ENCODE data around the gene PNO1. TPM values are rescaled to one million over a fixed set of nuclear protein-coding genes. Genes with fewer than 3 reads are reported as not detected.

PNO1 gene
- polyA plus RNA-seq, 2 of the 4 experiments (the other 2 are of a cell fraction) = 49.0 to 63.2 TPM

DNA sequence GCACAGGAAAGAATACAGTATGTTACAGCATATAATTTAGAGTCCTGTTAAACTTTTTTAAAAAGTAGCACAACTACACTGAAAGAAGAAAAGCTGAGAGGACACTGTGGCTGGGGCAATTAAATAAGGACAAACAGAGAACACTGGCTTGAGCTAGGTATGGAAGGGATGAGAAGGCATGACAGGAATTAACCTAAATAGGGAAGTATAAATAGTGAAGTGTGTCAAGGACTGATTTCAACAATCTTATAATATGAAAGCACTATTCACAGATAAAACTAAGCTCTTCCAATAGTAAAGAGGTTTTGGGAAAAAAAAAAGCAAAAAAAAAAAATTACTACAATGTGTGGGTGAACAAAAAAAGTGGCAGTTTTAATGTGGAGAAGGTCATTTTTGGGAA, 49.1 kb downstream of the PNO1 start:
- ChIA-PET POLR2A (interaction anchor here (0.6 kb wide), 1 partner anchor 46 kb away, joined by 3 read pairs; no protein-coding TSS in a partner anchor), CTCF (interaction anchor here (0.7 to 3.0 kb wide), 3 partner anchors 11 to 85 kb away, joined by 3 to 14 read pairs (median 3); no protein-coding TSS in a partner anchor)
- no peak for FAIRE-seq
- ATAC-seq = no peak; a peak in 1 of 6 replicates
- DNase-seq (ENCODE audit: low read depth in 1 of 2, low spot score in 1 of 2) = no peak
- TF ChIP-seq POLR2AphosphoS2 (conservative IDR thresholded peaks at IDR 0.05; ENCODE audit: low read length) = no peak
- TF ChIP-seq EP300 (IDR thresholded peaks at IDR 0.05) = no peak
- TF ChIP-seq TFCP2L1 (CRISPR knock-in tag; IDR thresholded peaks at IDR 0.05) = no peak
- TF ChIP-seq, protein P1, sequence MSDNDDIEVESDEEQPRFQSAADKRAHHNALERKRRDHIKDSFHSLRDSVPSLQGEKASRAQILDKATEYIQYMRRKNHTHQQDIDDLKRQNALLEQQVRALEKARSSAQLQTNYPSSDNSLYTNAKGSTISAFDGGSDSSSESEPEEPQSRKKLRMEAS (IDR thresholded peaks at IDR 0.05) = no peak
- TF ChIP-seq RFX5 (IDR thresholded peaks at IDR 0.05) = no peak
- TF ChIP-seq CHD4 (IDR thresholded peaks at IDR 0.05; ENCODE audit: borderline replicate concordance) = no peak
- TF ChIP-seq, protein P2, sequence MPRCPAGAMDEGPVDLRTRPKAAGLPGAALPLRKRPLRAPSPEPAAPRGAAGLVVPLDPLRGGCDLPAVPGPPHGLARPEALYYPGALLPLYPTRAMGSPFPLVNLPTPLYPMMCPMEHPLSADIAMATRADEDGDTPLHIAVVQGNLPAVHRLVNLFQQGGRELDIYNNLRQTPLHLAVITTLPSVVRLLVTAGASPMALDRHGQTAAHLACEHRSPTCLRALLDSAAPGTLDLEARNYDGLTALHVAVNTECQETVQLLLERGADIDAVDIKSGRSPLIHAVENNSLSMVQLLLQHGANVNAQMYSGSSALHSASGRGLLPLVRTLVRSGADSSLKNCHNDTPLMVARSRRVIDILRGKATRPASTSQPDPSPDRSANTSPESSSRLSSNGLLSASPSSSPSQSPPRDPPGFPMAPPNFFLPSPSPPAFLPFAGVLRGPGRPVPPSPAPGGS (IDR thresholded peaks at IDR 0.05) = no peak
- TF ChIP-seq, protein P3, sequence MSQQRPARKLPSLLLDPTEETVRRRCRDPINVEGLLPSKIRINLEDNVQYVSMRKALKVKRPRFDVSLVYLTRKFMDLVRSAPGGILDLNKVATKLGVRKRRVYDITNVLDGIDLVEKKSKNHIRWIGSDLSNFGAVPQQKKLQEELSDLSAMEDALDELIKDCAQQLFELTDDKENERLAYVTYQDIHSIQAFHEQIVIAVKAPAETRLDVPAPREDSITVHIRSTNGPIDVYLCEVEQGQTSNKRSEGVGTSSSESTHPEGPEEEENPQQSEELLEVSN (IDR thresholded peaks at IDR 0.05; ENCODE audit: borderline replicate concordance, low read depth) = no peak
- TF ChIP-seq NFE2L2 (conservative IDR thresholded peaks at IDR 0.05; ENCODE audit: low read length) = no peak
- TF ChIP-seq NR3C1 (IDR thresholded peaks at IDR 0.05) = no peak
- TF ChIP-seq RCOR1 (IDR thresholded peaks at IDR 0.05; ENCODE audit: low read depth, low read length) = no peak
- TF ChIP-seq, protein P4, sequence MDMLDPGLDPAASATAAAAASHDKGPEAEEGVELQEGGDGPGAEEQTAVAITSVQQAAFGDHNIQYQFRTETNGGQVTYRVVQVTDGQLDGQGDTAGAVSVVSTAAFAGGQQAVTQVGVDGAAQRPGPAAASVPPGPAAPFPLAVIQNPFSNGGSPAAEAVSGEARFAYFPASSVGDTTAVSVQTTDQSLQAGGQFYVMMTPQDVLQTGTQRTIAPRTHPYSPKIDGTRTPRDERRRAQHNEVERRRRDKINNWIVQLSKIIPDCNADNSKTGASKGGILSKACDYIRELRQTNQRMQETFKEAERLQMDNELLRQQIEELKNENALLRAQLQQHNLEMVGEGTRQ (IDR thresholded peaks at IDR 0.05) = no peak
- no peak for TF ChIP-seq CHD2 (IDR thresholded peaks at IDR 0.05; ENCODE audit: low read length, partially characterized antibody)
- TF ChIP-seq, protein P5, sequence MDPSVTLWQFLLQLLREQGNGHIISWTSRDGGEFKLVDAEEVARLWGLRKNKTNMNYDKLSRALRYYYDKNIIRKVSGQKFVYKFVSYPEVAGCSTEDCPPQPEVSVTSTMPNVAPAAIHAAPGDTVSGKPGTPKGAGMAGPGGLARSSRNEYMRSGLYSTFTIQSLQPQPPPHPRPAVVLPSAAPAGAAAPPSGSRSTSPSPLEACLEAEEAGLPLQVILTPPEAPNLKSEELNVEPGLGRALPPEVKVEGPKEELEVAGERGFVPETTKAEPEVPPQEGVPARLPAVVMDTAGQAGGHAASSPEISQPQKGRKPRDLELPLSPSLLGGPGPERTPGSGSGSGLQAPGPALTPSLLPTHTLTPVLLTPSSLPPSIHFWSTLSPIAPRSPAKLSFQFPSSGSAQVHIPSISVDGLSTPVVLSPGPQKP (IDR thresholded peaks at IDR 0.05; ENCODE audit: low read depth, low read length) = no peak
- TF ChIP-seq, protein P6, sequence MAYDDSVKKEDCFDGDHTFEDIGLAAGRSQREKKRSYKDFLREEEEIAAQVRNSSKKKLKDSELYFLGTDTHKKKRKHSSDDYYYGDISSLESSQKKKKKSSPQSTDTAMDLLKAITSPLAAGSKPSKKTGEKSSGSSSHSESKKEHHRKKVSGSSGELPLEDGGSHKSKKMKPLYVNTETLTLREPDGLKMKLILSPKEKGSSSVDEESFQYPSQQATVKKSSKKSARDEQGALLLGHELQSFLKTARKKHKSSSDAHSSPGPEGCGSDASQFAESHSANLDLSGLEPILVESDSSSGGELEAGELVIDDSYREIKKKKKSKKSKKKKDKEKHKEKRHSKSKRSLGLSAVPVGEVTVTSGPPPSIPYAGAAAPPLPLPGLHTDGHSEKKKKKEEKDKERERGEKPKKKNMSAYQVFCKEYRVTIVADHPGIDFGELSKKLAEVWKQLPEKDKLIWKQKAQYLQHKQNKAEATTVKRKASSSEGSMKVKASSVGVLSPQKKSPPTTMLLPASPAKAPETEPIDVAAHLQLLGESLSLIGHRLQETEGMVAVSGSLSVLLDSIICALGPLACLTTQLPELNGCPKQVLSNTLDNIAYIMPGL (CRISPR knock-in tag; IDR thresholded peaks at IDR 0.05; ENCODE audit: borderline replicate concordance) = no peak
- no peak for TF ChIP-seq MAZ (IDR thresholded peaks at IDR 0.05; ENCODE audit: borderline replicate concordance, low read depth, low read length)
- no peak for TF ChIP-seq JUNB (IDR thresholded peaks at IDR 0.05)
- no peak for TF ChIP-seq JUN (IDR thresholded peaks at IDR 0.05)
- TF ChIP-seq CBX2 (IDR thresholded peaks at IDR 0.05; ENCODE audit: borderline replicate concordance, low read depth) = no peak
- no peak for TF ChIP-seq RAD21 (conservative IDR thresholded peaks at IDR 0.05 in 1 of 2, IDR thresholded peaks at IDR 0.05 in 1 of 2)
- H3K4me3 ChIP-seq = no peak overlapping the region
- no peaks in the 10 kb centered on the region for H3K9me3 ChIP-seq
- no peaks in the 10 kb centered on the region for H3K4me1 ChIP-seq
- no peak overlapping the region for H3K27ac ChIP-seq
- no peak overlapping the region for H3K4me2 ChIP-seq

DNA sequence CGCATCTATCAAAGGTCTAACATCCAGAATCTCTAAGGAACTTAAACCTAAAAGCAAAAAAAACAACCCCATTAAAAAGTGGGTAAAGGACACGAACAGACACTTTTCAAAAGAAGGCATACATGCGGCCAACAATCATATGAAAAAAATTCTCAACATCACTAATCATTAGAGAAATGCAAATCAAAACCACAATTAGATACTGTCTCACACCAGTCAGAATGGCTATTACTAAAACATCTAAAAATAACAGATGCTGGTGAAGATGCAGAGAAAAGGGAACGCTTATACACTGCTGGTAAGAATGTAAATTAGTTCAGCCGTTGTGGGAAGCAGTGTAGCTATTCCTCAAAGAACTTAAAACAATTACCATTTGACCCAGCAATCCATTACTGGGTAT, 56.7 kb downstream of the PNO1 start:
- Histone ChIP-seq H3K4me2 (no peak overlapping the region), H3K4me3 (no peak overlapping the region), H3K9me3 (no peaks in the 10 kb centered on the region), H3K4me1 (peaks cover 35% of the 10 kb centered on the region), H3K27ac (no peak overlapping the region)
- FAIRE-seq = no peak
- DNase-seq (ENCODE audit: low read depth in 1 of 2, low spot score in 1 of 2) = no peak
- CTCF ChIA-PET = interaction anchor here (1.1 to 2.0 kb wide), 2 partner anchors 11 to 14 kb away, joined by 3 to 8 read pairs; no protein-coding TSS in a partner anchor
- ATAC-seq = no peak
- TF ChIP-seq, protein P7, sequence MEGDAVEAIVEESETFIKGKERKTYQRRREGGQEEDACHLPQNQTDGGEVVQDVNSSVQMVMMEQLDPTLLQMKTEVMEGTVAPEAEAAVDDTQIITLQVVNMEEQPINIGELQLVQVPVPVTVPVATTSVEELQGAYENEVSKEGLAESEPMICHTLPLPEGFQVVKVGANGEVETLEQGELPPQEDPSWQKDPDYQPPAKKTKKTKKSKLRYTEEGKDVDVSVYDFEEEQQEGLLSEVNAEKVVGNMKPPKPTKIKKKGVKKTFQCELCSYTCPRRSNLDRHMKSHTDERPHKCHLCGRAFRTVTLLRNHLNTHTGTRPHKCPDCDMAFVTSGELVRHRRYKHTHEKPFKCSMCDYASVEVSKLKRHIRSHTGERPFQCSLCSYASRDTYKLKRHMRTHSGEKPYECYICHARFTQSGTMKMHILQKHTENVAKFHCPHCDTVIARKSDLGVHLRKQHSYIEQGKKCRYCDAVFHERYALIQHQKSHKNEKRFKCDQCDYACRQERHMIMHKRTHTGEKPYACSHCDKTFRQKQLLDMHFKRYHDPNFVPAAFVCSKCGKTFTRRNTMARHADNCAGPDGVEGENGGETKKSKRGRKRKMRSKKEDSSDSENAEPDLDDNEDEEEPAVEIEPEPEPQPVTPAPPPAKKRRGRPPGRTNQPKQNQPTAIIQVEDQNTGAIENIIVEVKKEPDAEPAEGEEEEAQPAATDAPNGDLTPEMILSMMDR (IDR thresholded peaks at IDR 0.05) = no peak
- TF ChIP-seq, protein P8, sequence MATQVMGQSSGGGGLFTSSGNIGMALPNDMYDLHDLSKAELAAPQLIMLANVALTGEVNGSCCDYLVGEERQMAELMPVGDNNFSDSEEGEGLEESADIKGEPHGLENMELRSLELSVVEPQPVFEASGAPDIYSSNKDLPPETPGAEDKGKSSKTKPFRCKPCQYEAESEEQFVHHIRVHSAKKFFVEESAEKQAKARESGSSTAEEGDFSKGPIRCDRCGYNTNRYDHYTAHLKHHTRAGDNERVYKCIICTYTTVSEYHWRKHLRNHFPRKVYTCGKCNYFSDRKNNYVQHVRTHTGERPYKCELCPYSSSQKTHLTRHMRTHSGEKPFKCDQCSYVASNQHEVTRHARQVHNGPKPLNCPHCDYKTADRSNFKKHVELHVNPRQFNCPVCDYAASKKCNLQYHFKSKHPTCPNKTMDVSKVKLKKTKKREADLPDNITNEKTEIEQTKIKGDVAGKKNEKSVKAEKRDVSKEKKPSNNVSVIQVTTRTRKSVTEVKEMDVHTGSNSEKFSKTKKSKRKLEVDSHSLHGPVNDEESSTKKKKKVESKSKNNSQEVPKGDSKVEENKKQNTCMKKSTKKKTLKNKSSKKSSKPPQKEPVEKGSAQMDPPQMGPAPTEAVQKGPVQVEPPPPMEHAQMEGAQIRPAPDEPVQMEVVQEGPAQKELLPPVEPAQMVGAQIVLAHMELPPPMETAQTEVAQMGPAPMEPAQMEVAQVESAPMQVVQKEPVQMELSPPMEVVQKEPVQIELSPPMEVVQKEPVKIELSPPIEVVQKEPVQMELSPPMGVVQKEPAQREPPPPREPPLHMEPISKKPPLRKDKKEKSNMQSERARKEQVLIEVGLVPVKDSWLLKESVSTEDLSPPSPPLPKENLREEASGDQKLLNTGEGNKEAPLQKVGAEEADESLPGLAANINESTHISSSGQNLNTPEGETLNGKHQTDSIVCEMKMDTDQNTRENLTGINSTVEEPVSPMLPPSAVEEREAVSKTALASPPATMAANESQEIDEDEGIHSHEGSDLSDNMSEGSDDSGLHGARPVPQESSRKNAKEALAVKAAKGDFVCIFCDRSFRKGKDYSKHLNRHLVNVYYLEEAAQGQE (IDR thresholded peaks at IDR 0.05) = no peak
- TF ChIP-seq RAD21 (conservative IDR thresholded peaks at IDR 0.05 in 1 of 2, IDR thresholded peaks at IDR 0.05 in 1 of 2) = no peak
- TF ChIP-seq, protein P4 (IDR thresholded peaks at IDR 0.05) = no peak
- 90% methylated on average over 5 of the region's 5 CpGs for WGBS (ENCODE audit: missing lambda C conversion rate)
- POLR2A ChIA-PET = no interaction called here

All from A549 (cell line).